ENCODE results near the gene SHISAL1.

SHISAL1 gene

DNA sequence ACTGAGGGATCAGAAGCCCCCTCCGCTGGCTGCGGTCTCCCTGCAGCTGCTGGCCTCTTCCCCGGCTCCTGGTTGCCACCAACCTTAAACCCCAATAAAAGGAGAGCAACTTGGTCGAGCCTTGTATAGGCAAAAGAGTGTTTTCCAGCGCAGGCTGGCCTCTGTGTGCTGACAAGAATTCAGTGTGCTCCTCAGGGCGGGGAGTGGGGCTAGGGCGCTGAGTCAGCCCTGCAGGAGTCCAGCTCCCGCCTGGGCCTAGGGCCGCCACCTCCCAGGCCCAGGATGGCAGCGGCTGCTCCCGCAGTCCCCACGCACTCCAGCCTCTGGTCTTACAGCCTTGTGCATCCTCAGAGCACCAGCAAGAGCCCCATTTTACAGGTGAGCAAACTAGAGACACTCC lies at the start of gene SHISAL1:
SHISAL1 (minus strand) TSS at position 186 of the 400 bp plus-strand sequence. CDS start 12,006 bp downstream, outside the sequence.
- DNase-seq (ENCODE audit: low spot score), result no peak

DNA sequence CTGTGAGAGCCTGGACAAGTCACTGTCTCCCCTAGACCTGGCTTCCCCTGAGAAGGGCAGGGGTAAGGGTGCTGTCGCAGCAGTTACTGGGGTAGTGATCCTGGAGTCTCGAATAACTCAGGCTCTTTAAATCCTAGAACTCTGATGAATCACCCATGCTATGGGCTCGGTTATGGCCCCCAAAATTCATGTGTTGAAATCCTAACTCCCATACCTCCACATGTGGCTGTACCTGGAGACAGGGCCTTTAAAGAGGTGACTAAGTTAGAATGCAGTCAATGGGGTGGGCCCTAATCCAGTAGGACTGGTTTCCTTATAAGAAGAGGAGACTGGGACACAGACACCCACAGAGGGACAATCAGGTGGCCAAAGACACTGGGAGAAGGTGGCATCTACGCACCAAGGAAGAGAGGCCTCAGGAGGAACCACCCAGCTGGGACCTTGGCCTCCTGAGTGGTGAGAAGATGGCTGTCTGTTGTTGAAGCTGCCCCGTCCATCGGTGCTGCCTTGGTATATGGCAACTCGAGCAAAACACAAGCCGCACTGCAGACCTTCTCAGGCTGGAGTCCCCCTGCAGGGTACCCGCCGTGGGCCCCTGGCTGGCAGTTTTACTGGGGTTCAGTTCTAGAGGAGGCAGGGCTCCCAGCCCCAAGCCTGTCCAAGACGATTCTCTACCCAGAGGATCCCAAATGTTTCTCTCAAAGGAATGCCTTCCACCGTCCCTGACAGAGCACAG lies 48.8 kb upstream of the SHISAL1 start:
- no peak for DNase-seq (ENCODE audit: low spot score)

DNA sequence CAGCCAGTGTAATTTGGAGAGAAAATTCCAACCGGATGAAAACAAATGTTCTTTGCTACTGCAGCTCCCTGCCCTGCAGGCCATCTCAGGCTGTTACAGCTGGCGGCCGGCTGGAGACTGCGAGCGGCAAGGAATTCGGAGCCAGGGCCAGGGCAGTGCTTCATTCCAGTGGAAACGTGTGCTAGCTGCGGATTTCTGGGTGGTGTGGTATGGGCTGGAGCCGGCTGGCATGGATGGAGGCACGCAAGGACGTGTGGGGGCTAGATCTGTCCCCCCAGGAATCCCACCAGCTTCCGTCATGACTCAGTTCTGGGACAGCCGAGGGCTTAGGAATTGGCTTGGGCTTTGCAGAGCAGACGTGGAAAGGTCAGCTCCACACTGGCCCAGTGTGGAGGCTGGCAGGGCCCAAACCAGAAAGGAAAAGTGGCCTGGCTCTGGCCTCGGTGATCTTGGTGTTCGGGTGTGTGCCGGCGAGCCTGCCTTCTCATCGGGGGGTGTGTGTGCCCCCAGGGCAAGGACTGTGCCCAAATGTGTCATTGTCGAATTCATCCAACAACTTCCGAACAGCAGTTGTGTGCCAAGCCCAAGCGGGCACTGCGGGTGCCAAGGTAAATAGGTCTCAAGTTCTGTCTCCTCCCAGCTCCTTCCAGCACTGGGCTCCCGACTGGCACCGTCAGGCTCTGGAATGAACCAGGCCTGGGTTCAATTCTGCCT lies 48.1 kb upstream of the SHISAL1 start:
- DNase-seq (ENCODE audit: low spot score), result no peak

DNA sequence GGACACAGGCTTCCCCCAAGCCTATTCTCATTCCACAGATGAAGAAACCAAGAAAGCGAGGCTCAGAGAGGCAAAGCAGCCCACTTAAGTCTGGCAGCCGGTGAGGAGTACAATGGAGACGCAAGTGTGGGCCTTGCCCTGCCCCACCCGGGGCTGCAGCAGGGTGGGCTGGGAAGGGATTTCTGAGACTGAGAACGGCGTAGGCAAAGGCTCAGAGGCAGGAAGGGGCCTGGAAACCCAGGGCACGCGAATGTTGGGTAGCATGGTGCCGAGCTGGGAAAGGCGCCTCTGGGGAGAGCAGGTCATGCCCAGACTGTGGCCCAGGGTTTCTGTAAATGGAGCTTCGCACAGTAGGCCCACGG lies 47.5 kb upstream of the SHISAL1 start:
- DNase-seq (ENCODE audit: low spot score), result no peak

DNA sequence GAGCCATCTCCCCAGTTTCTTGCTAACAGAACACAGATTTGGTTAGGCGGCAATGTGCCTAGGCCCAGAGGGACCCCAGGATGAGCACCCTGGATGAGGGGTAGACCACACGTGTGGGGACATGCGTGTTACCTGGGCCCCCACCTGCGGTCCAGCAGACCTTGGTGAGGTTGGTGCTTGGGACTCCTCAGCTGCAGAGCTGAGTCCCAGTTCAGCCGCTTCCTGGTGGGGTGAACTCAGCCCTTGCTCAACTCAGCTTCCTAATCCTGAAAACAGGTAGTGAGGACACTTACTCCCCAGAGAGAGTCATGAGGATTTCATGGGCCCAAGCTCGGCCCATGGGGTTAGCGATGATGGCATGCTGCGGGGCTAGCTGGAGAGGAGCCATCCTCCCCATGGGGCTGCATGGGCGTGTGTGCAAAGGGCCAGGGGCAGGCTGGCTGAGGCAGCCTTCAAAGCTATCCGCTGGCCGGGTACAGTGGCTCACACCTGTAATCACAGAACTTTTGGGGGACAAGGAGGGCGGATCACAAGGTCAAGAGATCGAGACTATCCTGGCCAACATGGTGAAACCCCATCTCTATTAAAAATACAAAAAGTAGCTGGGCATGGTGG lies 46.9 kb upstream of the SHISAL1 start:
- no peak for DNase-seq (ENCODE audit: low spot score)

DNA sequence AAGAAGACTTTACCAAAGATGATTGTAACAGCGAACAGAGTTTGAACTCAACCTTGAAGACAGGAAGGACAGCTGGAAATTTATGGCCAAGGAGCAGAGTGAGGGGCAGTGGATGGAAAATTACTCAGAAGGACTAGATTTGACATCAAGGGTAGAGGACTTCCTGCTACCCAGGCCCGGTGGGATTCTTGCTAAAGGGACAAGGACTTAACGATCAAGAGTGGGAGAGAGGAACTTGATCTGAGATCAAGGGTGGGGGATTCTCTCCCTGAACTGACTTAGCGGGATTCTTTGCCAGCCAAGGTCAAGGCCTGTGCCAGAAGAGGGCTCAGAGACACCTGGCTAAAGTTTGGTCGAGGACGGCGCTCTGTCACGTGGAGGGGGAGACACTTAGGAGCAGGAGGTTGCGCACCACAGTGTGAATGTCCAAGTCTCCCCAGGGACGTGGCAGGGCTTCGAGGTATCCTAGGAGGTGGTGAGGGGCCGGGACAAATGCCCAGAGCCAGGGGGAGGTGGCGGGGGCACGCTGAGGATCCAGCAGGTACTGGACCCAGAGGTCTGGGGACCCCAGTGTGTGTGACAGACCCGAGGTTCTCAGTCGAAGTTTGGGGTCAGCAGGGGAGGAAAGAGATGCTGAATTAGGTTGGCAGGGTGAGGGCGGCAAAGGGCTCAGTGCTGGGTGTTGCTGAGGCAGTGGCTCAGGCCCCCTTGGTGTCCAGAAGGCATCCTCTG lies 46.1 kb upstream of the SHISAL1 start:
- DNase-seq (ENCODE audit: low spot score), result no peak

DNA sequence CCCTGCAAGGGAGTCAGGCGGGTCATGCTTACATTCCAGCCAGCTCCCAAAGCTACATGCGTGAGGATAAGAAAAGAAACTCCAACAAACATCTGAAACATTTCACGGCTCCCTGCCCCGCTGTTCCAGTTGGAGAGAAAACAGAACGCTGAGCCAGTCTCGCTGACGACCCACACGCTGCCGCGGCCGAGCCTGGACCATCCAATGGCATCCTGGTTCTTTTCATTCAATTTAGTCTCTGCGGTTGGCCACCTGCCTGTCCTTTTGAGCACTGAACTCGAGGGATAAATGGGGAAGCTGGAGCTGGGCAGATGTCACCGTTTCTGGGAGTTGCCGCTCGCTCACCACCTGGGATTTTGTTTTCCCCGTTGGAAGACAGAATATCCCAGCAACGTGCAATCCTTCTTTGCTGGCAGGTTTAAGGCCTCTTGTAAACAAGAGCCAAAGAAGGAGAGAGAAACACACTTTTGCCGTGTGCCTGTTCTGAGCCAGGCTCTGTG lies 45.3 kb upstream of the SHISAL1 start:
- DNase-seq (ENCODE audit: low spot score), result no peak

DNA sequence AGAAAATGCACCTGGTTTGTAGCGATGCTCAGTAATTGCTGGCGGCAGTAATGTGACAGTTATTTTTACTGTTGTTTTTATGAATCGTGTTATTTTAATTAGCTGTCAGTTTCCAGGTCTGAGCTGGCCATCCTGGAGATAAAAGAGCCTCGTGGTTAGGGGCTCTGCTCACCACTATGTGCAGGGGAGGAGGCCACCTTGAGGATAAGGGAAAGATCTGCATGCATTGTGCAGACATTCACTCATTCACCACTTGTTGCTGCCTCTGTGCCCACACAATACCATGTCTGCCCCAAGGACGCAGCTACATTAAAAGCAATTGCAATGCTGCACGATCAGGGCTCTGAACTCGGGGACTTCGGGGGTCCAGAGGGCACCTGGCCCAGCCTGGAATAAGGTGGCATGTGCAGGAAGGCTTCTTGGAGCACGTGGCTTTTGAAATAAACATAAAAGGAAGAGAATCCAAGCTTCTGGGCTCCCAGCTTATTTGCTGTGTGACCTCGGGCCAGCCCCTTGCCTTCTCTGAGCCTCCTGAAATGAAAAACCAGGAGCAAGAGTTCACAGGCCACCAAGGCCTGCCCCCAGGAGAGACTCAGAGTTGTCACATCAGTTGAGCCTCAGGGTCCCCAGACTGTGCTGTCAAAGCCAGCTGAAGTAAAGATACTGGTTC lies 44.7 kb upstream of the SHISAL1 start:
- DNase-seq (ENCODE audit: low spot score), result no peak

DNA sequence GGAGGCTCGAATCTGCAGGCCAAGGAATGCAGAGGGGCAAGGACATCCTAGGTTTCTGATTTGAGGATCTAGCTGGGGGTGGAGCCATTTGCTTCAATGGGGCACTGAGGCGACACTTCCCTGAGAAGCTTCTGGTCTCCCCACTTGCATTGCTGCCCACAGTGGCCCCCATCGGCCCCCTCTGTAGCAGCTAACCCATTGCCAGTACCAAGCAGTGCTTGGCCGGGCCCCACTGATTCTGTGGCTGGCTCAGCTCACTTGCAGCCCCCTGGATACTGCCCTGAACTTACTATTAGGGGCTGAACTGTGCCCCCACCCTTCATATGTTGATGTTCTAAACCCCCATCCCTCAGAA lies 42.9 kb upstream of the SHISAL1 start:
- no peak for DNase-seq (ENCODE audit: low spot score)

DNA sequence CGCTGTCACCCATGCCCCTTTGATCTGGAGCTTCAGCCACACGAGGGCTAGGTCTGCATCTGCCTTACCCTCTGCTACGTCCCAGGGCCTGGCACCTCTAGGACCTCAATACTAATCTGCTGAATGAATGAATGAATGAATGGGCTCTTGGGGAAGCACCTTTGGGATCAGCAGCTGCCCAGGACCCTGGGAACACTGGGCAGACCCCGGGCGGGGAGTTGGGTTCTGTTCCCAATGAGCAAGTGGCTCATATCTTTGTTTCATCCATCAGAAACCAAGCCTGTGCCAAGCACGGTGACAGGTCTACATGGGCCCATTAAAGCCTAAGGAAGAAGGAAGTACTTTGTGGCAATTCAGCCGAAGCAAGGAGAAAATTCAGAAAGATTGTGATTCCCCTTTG lies 41.5 kb upstream of the SHISAL1 start:
- no peak for DNase-seq (ENCODE audit: low spot score)

DNA sequence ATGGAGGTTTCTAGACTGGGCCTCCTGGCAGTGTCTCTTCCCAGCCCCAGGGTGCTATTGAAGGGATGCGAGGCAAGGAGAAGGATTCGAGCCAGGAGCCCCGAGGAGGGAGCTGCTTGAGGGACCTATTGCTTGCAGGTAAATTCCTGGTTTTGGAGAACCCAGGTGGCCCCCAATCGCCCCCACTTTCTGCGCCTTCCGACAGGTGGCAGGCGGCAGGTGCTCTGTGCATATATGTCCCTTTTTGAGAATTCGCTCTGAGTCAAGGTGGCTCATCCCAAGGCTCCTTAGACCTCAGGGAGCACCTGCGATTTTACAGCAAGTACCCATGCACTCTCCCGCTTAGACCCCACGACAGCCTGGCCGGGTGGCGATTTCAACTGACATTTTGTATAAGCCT lies 40.3 kb upstream of the SHISAL1 start:
- no peak for DNase-seq (ENCODE audit: low spot score)

DNA sequence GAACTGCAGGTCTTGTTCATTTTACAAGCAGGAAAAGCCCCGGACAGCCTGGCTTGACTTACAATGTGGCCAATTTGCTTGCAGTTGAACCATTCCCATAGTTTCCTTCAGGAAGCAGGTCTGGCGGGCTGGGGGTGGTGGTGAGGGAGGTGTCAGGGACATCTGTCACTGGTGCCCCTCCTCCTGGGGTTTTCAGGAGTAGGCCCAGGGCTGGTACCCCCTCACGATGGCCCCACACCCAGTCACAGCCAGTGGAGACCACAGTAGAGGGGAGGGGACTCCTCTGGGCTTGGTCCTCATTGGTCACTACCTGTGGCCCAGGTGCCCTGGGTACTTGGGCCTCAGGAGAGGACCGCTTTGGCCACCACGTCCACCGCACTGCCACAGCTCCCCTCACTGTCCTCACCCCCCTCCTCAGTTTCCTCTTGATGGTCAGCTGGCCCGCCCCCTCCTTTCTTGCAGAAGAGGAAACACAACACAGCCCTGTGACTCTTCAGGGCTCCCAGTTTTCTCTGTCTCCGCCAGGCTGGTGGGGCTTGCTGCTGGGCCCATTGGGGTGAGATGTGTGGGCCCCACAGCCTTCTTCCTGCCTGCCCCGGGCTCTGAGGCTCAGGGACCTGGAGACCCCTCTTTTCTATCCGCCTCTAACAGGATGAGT lies 39.8 kb upstream of the SHISAL1 start:
- no peak for DNase-seq (ENCODE audit: low spot score)

DNA sequence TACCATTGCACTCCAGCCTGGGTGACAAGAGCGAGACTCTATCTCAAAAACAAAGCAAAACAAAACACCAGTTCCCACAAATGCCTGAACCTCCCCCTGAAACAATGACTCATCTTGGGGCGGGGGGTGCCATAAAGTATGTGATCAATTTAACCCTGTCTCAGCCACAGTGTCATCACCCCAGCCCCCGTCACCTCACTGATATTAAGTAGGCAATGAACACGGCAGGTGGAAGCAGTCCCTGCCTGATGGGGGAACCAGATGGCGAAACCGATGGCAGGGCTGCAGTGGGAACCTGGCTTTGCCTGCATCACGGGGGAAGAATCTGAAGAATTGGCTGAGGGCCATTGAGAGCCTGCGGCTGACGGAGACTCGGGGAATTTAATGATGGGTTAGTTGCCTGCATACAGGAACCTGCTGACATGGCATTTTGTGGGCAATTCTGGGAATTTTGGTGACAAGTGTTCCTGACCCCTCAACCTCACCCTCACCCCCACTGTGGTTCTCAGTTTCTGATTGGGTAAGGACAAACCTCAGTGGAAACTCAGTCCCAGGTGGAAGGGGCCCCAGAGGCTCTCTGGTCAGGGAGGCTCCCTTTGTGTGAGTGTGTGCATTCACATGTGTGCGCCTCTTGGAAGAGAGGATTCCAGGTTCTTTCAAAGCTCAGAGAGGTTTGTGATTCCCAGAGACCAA lies 39.1 kb upstream of the SHISAL1 start:
- peak; percentile 17 for DNase-seq (ENCODE audit: low spot score)

DNA sequence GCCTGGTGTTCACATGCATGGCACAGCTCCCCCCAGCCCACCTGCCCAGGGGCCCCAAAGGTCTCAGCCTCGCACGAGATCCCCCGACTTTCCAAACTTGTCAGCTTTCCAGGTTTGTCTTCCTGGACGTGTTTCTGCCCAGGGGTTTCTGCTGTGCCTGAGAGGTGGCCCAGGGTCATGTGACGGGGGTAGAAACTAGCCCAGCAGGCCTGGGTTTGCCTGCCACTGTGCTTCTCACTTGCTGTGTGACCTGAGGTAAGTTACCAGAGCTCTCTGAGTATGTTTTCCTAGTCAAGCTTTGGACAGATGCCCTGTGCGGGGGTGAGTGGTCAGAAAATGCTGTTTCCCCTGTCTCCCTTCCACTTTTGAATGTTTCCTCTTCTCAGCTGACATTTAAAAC lies 38.3 kb upstream of the SHISAL1 start:
- DNase-seq (ENCODE audit: low spot score), result no peak

DNA sequence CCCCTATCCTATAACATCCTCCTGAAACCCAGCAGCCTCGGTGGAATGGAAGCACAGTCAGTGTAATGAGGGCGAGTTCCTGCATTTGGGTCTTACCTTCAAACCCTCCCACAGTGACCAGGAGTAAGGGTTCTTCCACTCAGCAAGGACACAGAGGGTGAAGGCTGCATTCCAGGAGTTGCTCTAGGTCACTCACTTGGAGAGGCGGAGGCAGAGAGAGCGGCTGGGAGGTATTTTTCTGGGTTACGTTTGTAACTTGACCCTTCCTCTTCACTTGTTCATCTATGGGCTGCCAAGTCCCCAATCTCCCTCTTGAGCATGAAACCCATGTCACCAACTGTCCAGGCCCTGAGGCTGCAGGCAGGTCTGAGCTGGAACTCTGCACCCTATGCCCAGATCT lies 36.8 kb upstream of the SHISAL1 start:
- no peak for DNase-seq (ENCODE audit: low spot score)

DNA sequence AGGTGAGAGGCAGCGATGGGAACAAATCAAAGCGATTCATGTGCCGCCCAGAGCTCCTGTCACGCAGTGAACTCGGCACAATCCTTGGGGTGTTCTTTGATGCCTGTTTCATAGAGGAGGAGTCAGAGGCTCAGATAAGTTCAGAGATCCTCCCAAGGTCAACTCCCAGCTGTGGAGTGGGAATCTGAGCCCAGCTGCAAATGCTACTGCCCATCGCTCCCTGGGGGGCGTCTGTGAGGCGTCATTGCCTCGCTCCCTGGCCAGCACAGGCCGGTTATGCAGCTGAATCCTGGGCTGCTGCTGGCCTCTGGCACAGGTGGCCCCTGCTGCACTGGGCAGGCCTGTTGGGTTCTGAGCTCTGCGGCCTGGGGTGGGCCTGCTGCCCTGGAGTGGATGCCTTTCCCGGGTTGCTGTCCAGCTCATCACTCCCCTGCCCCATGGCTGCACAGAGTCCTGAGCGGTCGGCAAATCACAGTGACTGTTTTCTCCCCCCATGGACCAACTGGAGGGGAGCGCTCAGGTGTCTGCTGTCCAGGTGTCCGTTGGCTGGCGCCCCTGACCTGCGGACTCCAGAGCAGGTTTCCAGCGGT lies 36.3 kb upstream of the SHISAL1 start:
- DNase-seq (ENCODE audit: low spot score), result no peak

DNA sequence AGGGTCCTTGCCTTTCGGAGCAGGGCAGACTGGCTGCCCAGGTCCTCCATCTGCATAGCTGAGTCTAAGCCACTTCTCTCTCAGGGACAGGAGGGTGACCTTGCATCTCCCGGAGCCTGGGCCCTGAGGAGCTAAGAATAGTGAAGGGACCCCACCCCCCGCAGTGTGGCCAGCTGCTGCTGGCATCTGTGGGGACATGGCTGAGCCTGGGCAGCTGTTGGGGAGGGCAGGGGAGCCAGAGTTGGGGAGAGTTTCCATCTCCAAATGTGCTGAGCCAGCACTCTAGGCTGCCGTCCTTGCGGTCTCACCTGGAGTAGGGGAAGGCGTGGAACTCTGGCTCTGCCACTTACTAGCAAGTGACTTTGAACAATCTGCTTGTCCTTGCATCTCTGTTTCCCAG lies 34.8 kb upstream of the SHISAL1 start:
- no peak for DNase-seq (ENCODE audit: low spot score)

DNA sequence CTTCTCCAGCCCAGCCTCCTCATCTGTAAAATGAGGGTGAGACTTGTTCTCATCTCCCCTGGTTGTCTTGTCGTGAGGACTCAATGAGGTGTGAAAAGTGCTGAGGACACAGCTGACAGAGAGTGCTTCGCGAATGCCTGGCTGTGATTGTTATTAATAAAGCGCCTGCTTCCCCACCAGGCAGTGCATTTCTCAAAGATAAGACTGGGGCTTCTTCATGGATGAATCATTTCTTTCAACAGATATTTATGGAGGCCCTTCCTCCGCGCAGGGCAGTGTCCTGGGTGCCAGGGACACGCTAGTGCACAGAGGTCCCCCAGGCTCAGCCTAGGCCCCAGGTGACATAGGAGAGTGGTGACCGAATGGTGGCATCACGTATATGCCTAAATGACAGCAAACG lies 34.3 kb upstream of the SHISAL1 start:
- no peak for DNase-seq (ENCODE audit: low spot score)

DNA sequence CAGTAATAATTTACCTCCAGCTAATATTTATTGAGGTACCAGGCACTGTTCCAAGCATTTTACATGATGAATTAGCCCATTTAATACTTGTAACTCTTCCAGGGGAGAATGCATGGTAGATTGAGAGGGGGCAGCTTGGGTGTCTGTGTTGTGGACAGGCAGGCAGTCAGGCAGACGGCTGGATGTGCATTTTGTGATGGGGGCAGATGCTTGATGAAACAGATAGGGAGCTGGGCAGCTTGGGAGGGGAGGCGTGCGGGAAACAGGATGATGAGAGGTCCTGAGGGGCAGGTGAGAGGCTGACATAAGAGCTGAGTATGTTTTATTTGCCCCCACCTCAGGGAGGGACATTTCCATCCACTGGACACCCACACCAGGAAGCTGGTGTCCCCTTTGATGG lies 33.1 kb upstream of the SHISAL1 start:
- DNase-seq (ENCODE audit: low spot score), result no peak

DNA sequence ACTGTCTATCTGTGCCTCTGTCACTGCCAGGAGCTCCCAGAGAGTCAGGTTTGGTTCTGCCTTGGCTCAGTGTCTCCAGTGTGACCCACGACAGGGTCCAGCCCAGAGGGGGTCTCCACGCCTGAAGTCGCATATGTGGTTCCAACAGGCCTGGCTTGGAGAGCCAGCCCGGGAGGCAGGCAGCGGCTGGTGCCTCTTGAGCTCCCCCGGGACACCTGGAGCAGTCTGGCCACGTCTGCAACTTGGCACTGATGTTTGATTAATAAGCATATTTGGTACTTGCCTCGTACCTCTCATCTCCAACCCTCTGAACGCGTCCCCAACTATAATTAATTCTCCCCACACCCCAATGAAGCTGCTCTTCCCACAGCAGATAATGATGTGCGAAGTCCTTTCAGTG lies 31.7 kb upstream of the SHISAL1 start:
- DNase-seq (ENCODE audit: low spot score), result no peak

Data from activated CD4-positive, alpha-beta T cell treated with anti-CD3 and anti-CD28 coated beads, Interleukin-2, Interleukin-4, amounts not matched to agents 100 ng/mL and 50 ng/mL, durations not matched to agents 16 hours and 8 hours (primary cell).